ENCODE measurements around the gene TIMM22.

TIMM22 gene

DNA sequence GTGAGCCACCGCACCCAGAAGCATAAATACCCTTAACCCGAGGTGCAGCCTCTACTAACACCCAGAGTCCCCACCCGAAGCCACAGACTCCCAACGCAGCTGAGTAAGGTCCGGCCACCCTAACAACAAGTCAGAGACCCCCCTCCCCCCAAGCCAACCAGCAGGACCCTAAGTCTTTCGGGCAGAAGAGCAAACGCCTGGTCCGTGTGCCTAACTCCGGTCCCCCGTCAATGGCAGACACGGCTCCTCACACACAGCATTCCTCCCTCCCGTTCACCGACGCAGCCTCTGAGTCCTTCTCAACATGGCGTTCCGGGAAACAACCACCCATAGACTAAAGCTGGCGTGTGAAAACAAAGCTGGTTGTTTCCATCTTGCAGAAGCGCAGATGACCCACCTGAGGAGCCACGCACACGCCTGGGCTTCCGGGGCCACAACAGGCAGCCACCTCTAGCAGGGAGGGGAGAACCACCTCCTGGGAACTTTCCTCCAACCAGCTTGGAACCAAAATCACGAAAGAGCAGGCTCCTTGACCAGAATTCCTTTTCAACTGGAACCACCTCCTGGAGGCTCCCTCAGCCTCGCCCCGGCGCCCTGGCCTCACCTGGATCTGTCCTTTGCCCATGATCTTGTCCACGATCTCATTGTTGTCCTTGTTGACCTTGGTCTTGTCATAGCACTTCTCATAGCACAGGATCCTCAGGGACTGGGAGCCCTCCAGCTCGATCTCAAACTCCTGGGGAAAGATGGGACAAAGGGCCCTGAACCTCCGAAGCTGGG, 52.7 kb downstream of the TIMM22 start:
- no peak for TF ChIP-seq TAF1 (IDR thresholded peaks at IDR 0.05; ENCODE audit: borderline replicate concordance, insufficient read depth, low read length)
- TF ChIP-seq SIN3A (IDR thresholded peaks at IDR 0.05; ENCODE audit: borderline replicate concordance, insufficient read depth, low read length), result no peak
- no peak for TF ChIP-seq POLR2AphosphoS5 (IDR thresholded peaks at IDR 0.05; ENCODE audit: low read depth, low read length)
- TF ChIP-seq, protein P1, sequence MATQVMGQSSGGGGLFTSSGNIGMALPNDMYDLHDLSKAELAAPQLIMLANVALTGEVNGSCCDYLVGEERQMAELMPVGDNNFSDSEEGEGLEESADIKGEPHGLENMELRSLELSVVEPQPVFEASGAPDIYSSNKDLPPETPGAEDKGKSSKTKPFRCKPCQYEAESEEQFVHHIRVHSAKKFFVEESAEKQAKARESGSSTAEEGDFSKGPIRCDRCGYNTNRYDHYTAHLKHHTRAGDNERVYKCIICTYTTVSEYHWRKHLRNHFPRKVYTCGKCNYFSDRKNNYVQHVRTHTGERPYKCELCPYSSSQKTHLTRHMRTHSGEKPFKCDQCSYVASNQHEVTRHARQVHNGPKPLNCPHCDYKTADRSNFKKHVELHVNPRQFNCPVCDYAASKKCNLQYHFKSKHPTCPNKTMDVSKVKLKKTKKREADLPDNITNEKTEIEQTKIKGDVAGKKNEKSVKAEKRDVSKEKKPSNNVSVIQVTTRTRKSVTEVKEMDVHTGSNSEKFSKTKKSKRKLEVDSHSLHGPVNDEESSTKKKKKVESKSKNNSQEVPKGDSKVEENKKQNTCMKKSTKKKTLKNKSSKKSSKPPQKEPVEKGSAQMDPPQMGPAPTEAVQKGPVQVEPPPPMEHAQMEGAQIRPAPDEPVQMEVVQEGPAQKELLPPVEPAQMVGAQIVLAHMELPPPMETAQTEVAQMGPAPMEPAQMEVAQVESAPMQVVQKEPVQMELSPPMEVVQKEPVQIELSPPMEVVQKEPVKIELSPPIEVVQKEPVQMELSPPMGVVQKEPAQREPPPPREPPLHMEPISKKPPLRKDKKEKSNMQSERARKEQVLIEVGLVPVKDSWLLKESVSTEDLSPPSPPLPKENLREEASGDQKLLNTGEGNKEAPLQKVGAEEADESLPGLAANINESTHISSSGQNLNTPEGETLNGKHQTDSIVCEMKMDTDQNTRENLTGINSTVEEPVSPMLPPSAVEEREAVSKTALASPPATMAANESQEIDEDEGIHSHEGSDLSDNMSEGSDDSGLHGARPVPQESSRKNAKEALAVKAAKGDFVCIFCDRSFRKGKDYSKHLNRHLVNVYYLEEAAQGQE (IDR thresholded peaks at IDR 0.05; ENCODE audit: insufficient read depth in 1 of 2, low read depth in 2 of 2, low read length in 2 of 2), result no peak
- no peak for TF ChIP-seq FOXP2 (optimal IDR thresholded peaks at IDR 0.05; ENCODE audit: borderline replicate concordance, extremely low read depth, extremely low read length, insufficient read depth)

DNA sequence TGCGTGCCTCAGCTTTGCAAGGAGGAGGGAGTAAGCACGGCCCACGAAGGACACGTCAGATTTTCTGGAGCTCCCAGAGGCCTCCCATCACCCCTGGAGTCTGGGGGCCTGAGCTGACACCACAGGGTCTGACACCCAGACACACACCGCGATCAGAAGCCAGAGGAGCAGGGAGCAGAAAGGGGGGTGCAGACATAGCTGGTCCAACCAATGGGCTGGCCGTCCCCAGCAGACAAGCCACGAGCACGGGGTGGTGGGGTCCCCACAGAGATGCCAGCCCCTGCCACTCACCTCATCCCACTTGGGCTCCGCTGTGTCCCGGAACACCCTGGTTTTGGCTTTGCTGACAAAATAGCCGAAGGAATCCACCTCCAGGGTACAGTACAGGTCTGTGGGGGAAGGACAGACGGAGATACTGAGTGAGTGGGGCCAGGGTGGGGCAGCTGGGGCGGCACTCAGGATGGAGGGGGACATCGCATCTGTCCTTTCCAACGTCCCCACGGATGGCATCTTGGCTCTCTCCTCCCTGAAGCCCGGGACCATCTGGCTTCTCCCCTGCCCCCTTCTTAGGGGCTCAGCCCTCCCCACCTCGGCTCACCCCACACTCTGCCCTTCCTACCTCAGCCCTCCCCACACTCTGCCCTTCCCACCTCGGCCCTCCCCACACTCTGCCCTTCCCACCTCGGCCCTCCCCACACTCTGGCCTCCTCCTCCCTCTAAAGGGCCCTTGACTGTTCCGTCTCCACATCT, 53.5 kb downstream of the TIMM22 start:
- no peak for TF ChIP-seq FOXP2 (optimal IDR thresholded peaks at IDR 0.05; ENCODE audit: borderline replicate concordance, extremely low read depth, extremely low read length, insufficient read depth)
- no peak for TF ChIP-seq POLR2AphosphoS5 (IDR thresholded peaks at IDR 0.05; ENCODE audit: low read depth, low read length)
- TF ChIP-seq TAF1 (IDR thresholded peaks at IDR 0.05; ENCODE audit: borderline replicate concordance, insufficient read depth, low read length), result no peak
- TF ChIP-seq, protein P1 (IDR thresholded peaks at IDR 0.05; ENCODE audit: insufficient read depth in 1 of 2, low read depth in 2 of 2, low read length in 2 of 2), result no peak
- no peak for TF ChIP-seq SIN3A (IDR thresholded peaks at IDR 0.05; ENCODE audit: borderline replicate concordance, insufficient read depth, low read length)

DNA sequence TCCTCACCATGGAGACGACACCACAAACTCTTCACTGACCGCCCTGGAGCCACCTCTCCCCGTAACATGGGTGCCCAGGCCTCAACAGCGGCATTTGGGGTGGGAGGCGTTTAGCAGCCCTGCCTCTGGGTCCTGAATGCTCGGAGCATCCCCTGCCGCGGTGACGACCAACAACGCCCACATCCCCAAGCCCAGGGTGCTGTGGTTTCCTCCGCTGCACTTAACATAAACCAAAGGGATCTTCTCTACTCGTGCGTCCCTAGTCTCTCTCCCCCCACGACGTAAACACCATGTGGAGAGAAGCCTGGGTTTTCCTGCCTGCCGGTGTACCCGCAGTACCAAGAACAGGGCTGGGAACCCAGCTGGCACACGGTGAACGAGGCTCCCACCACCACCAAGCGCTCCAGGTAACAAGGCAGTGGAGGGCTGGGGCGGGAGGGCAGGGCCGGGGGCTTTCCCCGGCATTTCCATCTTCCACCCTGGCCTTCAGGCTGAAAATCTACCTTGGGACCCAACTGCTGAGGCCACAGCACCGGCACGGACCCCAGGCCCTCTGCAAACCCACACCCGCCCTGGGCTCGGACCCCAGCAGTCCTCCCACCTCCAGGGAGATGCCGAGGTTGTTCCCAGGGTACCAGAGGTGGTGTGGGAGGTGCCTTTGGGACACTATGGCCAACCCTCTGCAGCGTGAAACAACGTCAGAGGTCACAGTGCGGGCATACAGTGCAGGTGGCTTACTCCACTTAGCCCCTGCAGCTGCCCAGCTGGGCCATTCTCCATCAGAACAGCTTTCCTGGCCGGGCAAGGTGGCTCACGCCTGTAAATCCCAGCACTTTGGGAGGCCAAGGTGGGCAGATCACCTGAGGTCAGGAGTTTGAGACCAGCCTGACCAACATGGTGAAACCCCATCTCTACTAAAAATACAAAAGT, 54.3 kb downstream of the TIMM22 start:
- no peak for TF ChIP-seq FOXP2 (optimal IDR thresholded peaks at IDR 0.05; ENCODE audit: borderline replicate concordance, extremely low read depth, extremely low read length, insufficient read depth)
